ENCODE data around the gene ATP6V0C. TPM values are rescaled to one million over a fixed set of nuclear protein-coding genes. Genes with fewer than 3 reads are reported as not detected.
"Not testable (repeated sequence)": the region's sequence is repeated elsewhere in the genome, so short reads cannot be mapped to it uniquely, and the experiment has no call there.

The ATP6V0C gene
- total and polyA plus RNA-seq, 2 of the 13 experiments (the other 11 are each of a cell fraction or from before 2014, with no cell fraction given), result 10.4 to 20.1 TPM

GRCh38 chr16:2539192-2539844 lies 25.6 kb downstream of the ATP6V0C start:
- BruUV-seq (replicated peaks); in situ Hi-C loops (cut with HindIII; ENCODE audit: extremely low pct_ligation_motif_present, low pct_unique_long_range_greater_than_20kb); intact Hi-C loops (cut with micrococcal nuclease; ENCODE audit: unreplicated experiment); H3K9me3 ChIP-seq (ENCODE audit: low read length); H4K20me1 ChIP-seq (ENCODE audit: insufficient read depth, low read length); POLR2A ChIA-PET; H3K36me3 ChIP-seq (replicated peaks in 1 of 2; ENCODE audit: control insufficient read depth in 1 of 2, insufficient read depth in 2 of 2, low read length in 2 of 2); H2AFZ ChIP-seq (ENCODE audit: low read length); FAIRE-seq; H3K27ac ChIP-seq (ENCODE audit: extremely low read length, insufficient read depth, low read length); ATAC-seq; DNase-seq (ENCODE audit: low spot score); H3K27me3 ChIP-seq (ENCODE audit: control insufficient read depth in 1 of 2, insufficient read depth in 2 of 2, low read length in 2 of 2); CTCF ChIA-PET (ENCODE audit: low intra/inter-chr PET ratio, low total read pairs): not testable (repeated sequence)
- peak; percentile 32 for TF ChIP-seq ZBTB38 (CRISPR knock-in tag; IDR thresholded peaks at IDR 0.05)
- peaks cover 70% of the 10 kb centered on the region for H3K4me1 ChIP-seq (ENCODE audit: insufficient read depth, low read length)
- peaks cover 32% of the 10 kb centered on the region for H3K79me2 ChIP-seq (ENCODE audit: insufficient read depth, low read length)
- peak overlapping the region; percentile 58; the same call in 1 of the 2 replicates for H3K9ac ChIP-seq (ENCODE audit: insufficient read depth, low read depth, low read length)
- peak overlapping the region in 2 of 3 experiments; percentile 56 to 67; a peak in 4 of 6 replicates for H3K4me3 ChIP-seq (replicated peaks in 1 of 3; ENCODE audit: insufficient read depth in 1 of 3, low read depth in 2 of 3, low read length in 3 of 3)
- H3K4me2 ChIP-seq (ENCODE audit: low read depth, low read length), result peak overlapping the region; percentile 61
- 83% methylated on average over 24 of the region's 24 CpGs for WGBS (ENCODE audit: low lambda C conversion rate)

GRCh38 chr16:2539845-2540458 lies 26.2 kb downstream of the ATP6V0C start:
- Histone ChIP-seq H3K79me2 (ENCODE audit: insufficient read depth, low read length) (peaks cover 37% of the 10 kb centered on the region), H3K4me2 (ENCODE audit: low read depth, low read length) (peak overlapping the region; percentile 61; the same call in 1 of the 2 replicates)
- TF ChIP-seq HOXA3 (CRISPR knock-in tag; IDR thresholded peaks at IDR 0.05) (0 out of 2 replicates have a peak, but pooled peaks have one; percentile 15), HMGXB4 (CRISPR knock-in tag; IDR thresholded peaks at IDR 0.05; ENCODE audit: borderline replicate concordance in 1 of 2, low read depth in 1 of 2) (peak in 1 of 2 experiments; percentile 60; a peak in 1 of 4 replicates), GATAD2A (CRISPR knock-in tag; IDR thresholded peaks at IDR 0.05) (peak; percentile 54), PATZ1 (CRISPR knock-in tag; IDR thresholded peaks at IDR 0.05) (peak; percentile 30), ZNF687 (CRISPR knock-in tag; IDR thresholded peaks at IDR 0.05) (peak; percentile 30; the same call in 1 of the 2 replicates), KDM2A (CRISPR knock-in tag; IDR thresholded peaks at IDR 0.05; ENCODE audit: borderline replicate concordance, low read depth) (0 out of 2 replicates have a peak, but pooled peaks have one; percentile 31)

More at GRCh38 chr16:2539845-2540458, 26.2 kb downstream of the ATP6V0C start:
- H3K27me3 ChIP-seq (ENCODE audit: control insufficient read depth in 1 of 2, insufficient read depth in 2 of 2, low read length in 2 of 2); intact Hi-C loops (cut with micrococcal nuclease; ENCODE audit: unreplicated experiment); in situ Hi-C loops (cut with HindIII; ENCODE audit: extremely low pct_ligation_motif_present, low pct_unique_long_range_greater_than_20kb); H3K9ac ChIP-seq (ENCODE audit: insufficient read depth, low read depth, low read length); H3K27ac ChIP-seq (ENCODE audit: extremely low read length, insufficient read depth, low read length); H4K20me1 ChIP-seq (ENCODE audit: insufficient read depth, low read length); CTCF ChIA-PET (ENCODE audit: low intra/inter-chr PET ratio, low total read pairs); H3K9me3 ChIP-seq (ENCODE audit: low read length); H2AFZ ChIP-seq (ENCODE audit: low read length); H3K36me3 ChIP-seq (replicated peaks in 1 of 2; ENCODE audit: control insufficient read depth in 1 of 2, insufficient read depth in 2 of 2, low read length in 2 of 2); BruUV-seq (replicated peaks); DNase-seq (ENCODE audit: low spot score): not testable (repeated sequence)
- ATAC-seq, result peak; percentile 11; the same call in 1 of the 3 replicates
- 0 out of 6 replicates have a peak overlapping the region, but pooled peaks of 1 of the 3 experiments have one; percentile 67 for H3K4me3 ChIP-seq (replicated peaks in 1 of 3; ENCODE audit: insufficient read depth in 1 of 3, low read depth in 2 of 3, low read length in 3 of 3)
- FAIRE-seq, result peak; percentile 15
- H3K4me1 ChIP-seq (ENCODE audit: insufficient read depth, low read length), result peaks cover 63% of the 10 kb centered on the region
- POLR2A ChIA-PET, result interaction anchor here (1.2 kb wide), 1 partner anchor 12 kb away, joined by 5 read pairs; no protein-coding TSS in a partner anchor
- 78% methylated on average over 10 of the region's 14 CpGs for WGBS (ENCODE audit: low lambda C conversion rate)
